Omental fat pad (tissue), 4 donors: ENCODE data around the gene TTC7B. TPM values are rescaled to one million over a fixed set of nuclear protein-coding genes. Genes with fewer than 3 reads are reported as not detected.

Experiments used
- ATAC-seq: fragments of 150-250 bp; one replicate; pipeline ENCODE4 v1.9.1; 2016; ENCODE audit warnings: mild to moderate bottlenecking, moderate library complexity; ENCODE audit not compliant: low FRiP score
- DNase-seq: peaks from one replicate; pipeline ENCODE4 v3.0.0-alpha.2; 2019; ENCODE audit warnings: low spot score
- CTCF ChIP-seq, 3 donors: fragments of 450-650 bp; IDR thresholded peaks; one replicate each; pipeline ENCODE4 v1.5.1; 2016 to 2017; ENCODE audit warnings: antibody characterized with exemption in 3 of 3, mild to moderate bottlenecking in 3 of 3, moderate library complexity in 2 of 3
- total RNA-seq, 4 donors: library from RNA; depleted of rRNA; stranded (reverse); fragments of >200 nt; gene quantifications; one replicate each; pipeline ENCODE4 v1.1.0, GENCODE V29; 2016

TTC7B gene
- total RNA-seq, 4 donors from 2014 or later, result 31.9 to 56.3 (median 38.4) TPM

GRCh38 chr14:90669731-90670130, 146.5 kb downstream of the TTC7B start:
- no peak for ATAC-seq
- no peak for TF ChIP-seq CTCF (IDR thresholded peaks at IDR 0.05)

GRCh38 chr14:90666571-90666970, 149.7 kb downstream of the TTC7B start:
- DNase-seq (no peak), ATAC-seq (no peak)
- TF ChIP-seq CTCF (IDR thresholded peaks at IDR 0.05), result no peak

More at GRCh38 chr14:90669731-90670130, 146.5 kb downstream of the TTC7B start:
- DNase-seq, result no peak

- no peak for TF ChIP-seq CTCF (IDR thresholded peaks at IDR 0.05)
- DNase-seq (no peak), ATAC-seq (no peak)
Measured at GRCh38 chr14:90665321-90666000, 150.8 kb downstream of the TTC7B start.

GRCh38 chr14:90664911-90665310, 151.3 kb downstream of the TTC7B start:
- ATAC-seq (no peak), DNase-seq (no peak)
- no peak for TF ChIP-seq CTCF (IDR thresholded peaks at IDR 0.05)

- no peak for TF ChIP-seq CTCF (IDR thresholded peaks at IDR 0.05)
- DNase-seq (no peak), ATAC-seq (no peak)
Measured at GRCh38 chr14:90663680-90664079, 152.6 kb downstream of the TTC7B start.

- ATAC-seq, result no peak
- no peak for DNase-seq
- TF ChIP-seq CTCF (IDR thresholded peaks at IDR 0.05), result no peak
Measured at GRCh38 chr14:90663140-90663539, 153.1 kb downstream of the TTC7B start.

- ATAC-seq (no peak), DNase-seq (no peak)
- no peak for TF ChIP-seq CTCF (IDR thresholded peaks at IDR 0.05)
Measured at GRCh38 chr14:90661866-90662265, 154.4 kb downstream of the TTC7B start.
